Measurements from ENCODE around the gene ERFL.

Gene ERFL

DNA sequence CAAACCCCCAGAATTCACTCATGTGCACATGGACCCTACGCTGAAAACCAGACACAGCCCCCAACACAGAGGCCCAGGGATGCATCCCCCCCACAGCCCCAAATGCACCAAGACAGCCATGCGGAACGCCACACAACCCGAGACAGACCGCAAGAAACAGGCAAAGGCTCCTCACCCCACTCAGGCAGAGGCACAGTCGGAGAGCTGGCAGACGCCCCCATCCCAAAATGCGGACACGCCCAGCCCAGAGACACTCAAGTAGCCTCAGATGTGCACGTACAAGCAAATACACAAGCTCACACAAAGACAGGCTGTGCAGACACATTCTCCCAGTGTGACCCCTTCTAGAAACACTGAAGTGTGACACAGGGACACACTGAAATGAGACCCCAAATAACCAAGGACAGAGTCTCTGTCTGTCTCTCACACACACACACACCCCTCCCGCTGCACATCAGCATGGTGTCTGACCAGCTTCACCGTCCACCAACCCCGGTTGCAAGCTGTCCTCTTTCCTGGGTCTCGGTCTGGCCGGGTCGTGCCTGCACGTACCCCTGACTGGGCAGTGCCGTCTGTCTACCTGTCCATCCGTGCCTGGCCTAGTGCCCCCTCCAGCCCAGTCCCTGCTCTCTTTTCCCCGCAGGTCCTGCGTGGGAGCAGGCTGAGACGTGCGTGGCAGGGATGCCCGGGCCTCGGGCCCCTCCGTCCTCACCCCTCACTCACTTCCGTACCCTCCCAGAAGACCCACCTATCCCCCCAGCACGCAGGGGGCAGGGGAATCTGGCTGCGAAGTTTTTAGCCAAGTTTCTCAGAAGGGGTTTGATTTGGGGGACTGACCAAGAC is 16.1 kb downstream of the ERFL start:
- Histone ChIP-seq H3K4me3 (ENCODE audit: low read depth, low read length) (no peak overlapping the region), H3K27ac (ENCODE audit: extremely low read depth, low read depth, low read length) (no peak overlapping the region), H3K9me3 (ENCODE audit: control insufficient read depth, insufficient read depth, low read depth, low read length) (no peaks in the 10 kb centered on the region), H3K36me3 (ENCODE audit: control insufficient read depth in 2 of 2, insufficient read depth in 1 of 2, low read length in 2 of 2) (peaks cover 0 to 5% of the 10 kb centered on the region in 2 experiments; a peak in 2 of 3 replicates), H3K4me1 (ENCODE audit: control insufficient read depth, insufficient read depth, low read length) (no peaks in the 10 kb centered on the region)
- TF ChIP-seq, protein P1, sequence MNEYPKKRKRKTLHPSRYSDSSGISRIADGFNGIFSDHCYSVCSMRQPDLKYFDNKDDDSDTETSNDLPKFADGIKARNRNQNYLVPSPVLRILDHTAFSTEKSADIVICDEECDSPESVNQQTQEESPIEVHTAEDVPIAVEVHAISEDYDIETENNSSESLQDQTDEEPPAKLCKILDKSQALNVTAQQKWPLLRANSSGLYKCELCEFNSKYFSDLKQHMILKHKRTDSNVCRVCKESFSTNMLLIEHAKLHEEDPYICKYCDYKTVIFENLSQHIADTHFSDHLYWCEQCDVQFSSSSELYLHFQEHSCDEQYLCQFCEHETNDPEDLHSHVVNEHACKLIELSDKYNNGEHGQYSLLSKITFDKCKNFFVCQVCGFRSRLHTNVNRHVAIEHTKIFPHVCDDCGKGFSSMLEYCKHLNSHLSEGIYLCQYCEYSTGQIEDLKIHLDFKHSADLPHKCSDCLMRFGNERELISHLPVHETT (tag by site-specific recombination; IDR thresholded peaks at IDR 0.05), result no peak
- TF ChIP-seq KLF8 (tag by site-specific recombination; IDR thresholded peaks at IDR 0.05) (0 out of 2 replicates have a peak, but pooled peaks have one; percentile 44), ZNF843 (tag by site-specific recombination; IDR thresholded peaks at IDR 0.05) (no peak)
- TF ChIP-seq, protein P2, sequence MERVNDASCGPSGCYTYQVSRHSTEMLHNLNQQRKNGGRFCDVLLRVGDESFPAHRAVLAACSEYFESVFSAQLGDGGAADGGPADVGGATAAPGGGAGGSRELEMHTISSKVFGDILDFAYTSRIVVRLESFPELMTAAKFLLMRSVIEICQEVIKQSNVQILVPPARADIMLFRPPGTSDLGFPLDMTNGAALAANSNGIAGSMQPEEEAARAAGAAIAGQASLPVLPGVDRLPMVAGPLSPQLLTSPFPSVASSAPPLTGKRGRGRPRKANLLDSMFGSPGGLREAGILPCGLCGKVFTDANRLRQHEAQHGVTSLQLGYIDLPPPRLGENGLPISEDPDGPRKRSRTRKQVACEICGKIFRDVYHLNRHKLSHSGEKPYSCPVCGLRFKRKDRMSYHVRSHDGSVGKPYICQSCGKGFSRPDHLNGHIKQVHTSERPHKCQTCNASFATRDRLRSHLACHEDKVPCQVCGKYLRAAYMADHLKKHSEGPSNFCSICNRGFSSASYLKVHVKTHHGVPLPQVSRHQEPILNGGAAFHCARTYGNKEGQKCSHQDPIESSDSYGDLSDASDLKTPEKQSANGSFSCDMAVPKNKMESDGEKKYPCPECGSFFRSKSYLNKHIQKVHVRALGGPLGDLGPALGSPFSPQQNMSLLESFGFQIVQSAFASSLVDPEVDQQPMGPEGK (tag by site-specific recombination; IDR thresholded peaks at IDR 0.05), result 0 out of 2 replicates have a peak, but pooled peaks have one; percentile 22
- ChIA-PET CTCF (interaction anchor here (0.6 to 1.0 kb wide), 3 partner anchors 24 to 121 kb away, joined by 3 to 4 read pairs (median 3); no protein-coding TSS in a partner anchor), POLR2A (interaction anchor here (0.7 to 1.4 kb wide), 3 partner anchors 21 to 43 kb away, joined by 3 to 6 read pairs (median 4); no protein-coding TSS in a partner anchor)

DNA sequence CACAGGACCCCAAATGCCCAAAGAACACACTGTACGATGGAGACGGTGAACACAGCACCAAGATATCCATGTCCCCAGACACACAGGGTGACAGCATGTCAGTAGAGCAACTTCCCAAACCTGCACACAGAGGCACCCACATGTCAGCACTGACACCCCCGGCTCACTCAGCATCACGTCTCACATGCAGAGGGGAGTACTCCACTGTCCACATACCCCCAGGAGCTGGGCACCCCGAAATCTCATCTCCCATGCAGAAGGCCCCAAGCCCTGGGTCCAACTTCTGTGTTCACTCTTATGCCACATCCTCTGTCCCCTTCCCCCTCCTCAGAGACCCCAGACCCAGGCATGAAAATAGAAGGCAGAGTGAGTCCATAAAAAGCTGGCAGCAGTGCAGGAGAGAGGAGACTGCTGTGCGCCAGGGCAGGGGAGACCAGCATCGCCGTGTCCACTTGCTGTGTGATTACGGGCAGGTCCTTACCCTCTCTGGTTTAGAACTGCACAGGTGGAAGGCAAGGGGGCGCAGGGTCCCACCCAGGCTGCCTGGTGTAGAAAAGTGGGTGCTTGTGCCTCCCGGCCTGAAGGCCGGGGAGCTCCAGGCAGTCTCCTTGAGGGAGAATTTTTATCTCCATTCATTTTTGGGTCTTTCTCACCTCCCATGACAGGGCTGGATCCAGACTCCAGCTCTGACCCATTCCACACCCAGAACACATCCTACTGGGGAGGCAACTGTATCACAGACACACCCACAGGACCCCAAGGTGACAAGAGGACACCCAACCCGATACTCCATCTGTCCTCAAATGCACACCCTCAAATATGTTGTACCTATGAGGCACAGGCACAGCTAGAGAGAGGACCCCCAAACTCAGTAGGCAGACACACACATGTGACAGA is 17.0 kb downstream of the ERFL start:
- ChIA-PET CTCF (interaction anchor here (0.6 to 1.0 kb wide), 4 partner anchors 23 to 121 kb away, joined by 3 to 4 read pairs (median 3); no protein-coding TSS in a partner anchor), POLR2A (interaction anchor here (0.8 to 1.4 kb wide), 3 partner anchors 27 to 52 kb away, joined by 3 to 6 read pairs (median 3); no protein-coding TSS in a partner anchor)
- no peaks in the 10 kb centered on the region for H3K9me3 ChIP-seq (ENCODE audit: control insufficient read depth, insufficient read depth, low read depth, low read length)
- no peak overlapping the region for H3K4me3 ChIP-seq (ENCODE audit: low read depth, low read length)
- H3K36me3 ChIP-seq (ENCODE audit: control insufficient read depth in 2 of 2, insufficient read depth in 1 of 2, low read length in 2 of 2), result peaks cover 4 to 10% of the 10 kb centered on the region in 2 experiments
- H3K4me1 ChIP-seq (ENCODE audit: control insufficient read depth, insufficient read depth, low read length), result no peaks in the 10 kb centered on the region
- no peak overlapping the region for H3K27ac ChIP-seq (ENCODE audit: extremely low read depth, low read depth, low read length)
- TF ChIP-seq PRDM1 (tag by site-specific recombination; IDR thresholded peaks at IDR 0.05) (no peak), TRIM28 (IDR thresholded peaks at IDR 0.05; ENCODE audit: borderline replicate concordance, low read length) (no peak), KLF8 (tag by site-specific recombination; IDR thresholded peaks at IDR 0.05) (no peak), ZBTB1 (tag by site-specific recombination; IDR thresholded peaks at IDR 0.05) (no peak), ZNF302 (tag by site-specific recombination; IDR thresholded peaks at IDR 0.05; ENCODE audit: low read depth) (no peak), GLIS2 (tag by site-specific recombination; IDR thresholded peaks at IDR 0.05) (0 out of 2 replicates have a peak, but pooled peaks have one; percentile 16), ZNF184 (tag by site-specific recombination; IDR thresholded peaks at IDR 0.05) (no peak), SCRT1 (tag by site-specific recombination; IDR thresholded peaks at IDR 0.05; ENCODE audit: borderline replicate concordance) (no peak), EGR2 (tag by site-specific recombination; IDR thresholded peaks at IDR 0.05; ENCODE audit: low read depth) (no peak), MYNN (tag by site-specific recombination; IDR thresholded peaks at IDR 0.05; ENCODE audit: borderline replicate concordance) (no peak), ZNF2 (tag by site-specific recombination; IDR thresholded peaks at IDR 0.05) (no peak), ZFP41 (tag by site-specific recombination; IDR thresholded peaks at IDR 0.05; ENCODE audit: borderline replicate concordance) (no peak), ZNF121 (tag by site-specific recombination; IDR thresholded peaks at IDR 0.05) (no peak), ZNF202 (tag by site-specific recombination; IDR thresholded peaks at IDR 0.05; ENCODE audit: borderline replicate concordance) (no peak), KLF1 (tag by site-specific recombination; IDR thresholded peaks at IDR 0.05) (no peak)
- TF ChIP-seq, protein P3, sequence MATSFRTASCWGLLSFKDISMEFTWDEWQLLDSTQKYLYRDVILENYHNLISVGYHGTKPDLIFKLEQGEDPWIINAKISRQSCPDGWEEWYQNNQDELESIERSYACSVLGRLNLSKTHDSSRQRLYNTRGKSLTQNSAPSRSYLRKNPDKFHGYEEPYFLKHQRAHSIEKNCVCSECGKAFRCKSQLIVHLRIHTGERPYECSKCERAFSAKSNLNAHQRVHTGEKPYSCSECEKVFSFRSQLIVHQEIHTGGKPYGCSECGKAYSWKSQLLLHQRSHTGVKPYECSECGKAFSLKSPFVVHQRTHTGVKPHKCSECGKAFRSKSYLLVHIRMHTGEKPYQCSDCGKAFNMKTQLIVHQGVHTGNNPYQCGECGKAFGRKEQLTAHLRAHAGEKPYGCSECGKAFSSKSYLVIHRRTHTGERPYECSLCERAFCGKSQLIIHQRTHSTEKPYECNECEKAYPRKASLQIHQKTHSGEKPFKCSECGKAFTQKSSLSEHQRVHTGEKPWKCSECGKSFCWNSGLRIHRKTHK (tag by site-specific recombination; IDR thresholded peaks at IDR 0.05), result no peak
- TF ChIP-seq, protein P4, sequence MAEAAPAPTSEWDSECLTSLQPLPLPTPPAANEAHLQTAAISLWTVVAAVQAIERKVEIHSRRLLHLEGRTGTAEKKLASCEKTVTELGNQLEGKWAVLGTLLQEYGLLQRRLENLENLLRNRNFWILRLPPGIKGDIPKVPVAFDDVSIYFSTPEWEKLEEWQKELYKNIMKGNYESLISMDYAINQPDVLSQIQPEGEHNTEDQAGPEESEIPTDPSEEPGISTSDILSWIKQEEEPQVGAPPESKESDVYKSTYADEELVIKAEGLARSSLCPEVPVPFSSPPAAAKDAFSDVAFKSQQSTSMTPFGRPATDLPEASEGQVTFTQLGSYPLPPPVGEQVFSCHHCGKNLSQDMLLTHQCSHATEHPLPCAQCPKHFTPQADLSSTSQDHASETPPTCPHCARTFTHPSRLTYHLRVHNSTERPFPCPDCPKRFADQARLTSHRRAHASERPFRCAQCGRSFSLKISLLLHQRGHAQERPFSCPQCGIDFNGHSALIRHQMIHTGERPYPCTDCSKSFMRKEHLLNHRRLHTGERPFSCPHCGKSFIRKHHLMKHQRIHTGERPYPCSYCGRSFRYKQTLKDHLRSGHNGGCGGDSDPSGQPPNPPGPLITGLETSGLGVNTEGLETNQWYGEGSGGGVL (tag by site-specific recombination; IDR thresholded peaks at IDR 0.05), result no peak
- TF ChIP-seq, protein P5, sequence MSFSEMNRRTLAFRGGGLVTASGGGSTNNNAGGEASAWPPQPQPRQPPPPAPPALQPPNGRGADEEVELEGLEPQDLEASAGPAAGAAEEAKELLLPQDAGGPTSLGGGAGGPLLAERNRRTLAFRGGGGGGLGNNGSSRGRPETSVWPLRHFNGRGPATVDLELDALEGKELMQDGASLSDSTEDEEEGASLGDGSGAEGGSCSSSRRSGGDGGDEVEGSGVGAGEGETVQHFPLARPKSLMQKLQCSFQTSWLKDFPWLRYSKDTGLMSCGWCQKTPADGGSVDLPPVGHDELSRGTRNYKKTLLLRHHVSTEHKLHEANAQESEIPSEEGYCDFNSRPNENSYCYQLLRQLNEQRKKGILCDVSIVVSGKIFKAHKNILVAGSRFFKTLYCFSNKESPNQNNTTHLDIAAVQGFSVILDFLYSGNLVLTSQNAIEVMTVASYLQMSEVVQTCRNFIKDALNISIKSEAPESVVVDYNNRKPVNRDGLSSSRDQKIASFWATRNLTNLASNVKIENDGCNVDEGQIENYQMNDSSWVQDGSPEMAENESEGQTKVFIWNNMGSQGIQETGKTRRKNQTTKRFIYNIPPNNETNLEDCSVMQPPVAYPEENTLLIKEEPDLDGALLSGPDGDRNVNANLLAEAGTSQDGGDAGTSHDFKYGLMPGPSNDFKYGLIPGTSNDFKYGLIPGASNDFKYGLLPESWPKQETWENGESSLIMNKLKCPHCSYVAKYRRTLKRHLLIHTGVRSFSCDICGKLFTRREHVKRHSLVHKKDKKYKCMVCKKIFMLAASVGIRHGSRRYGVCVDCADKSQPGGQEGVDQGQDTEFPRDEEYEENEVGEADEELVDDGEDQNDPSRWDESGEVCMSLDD (tag by site-specific recombination; IDR thresholded peaks at IDR 0.05), result 0 out of 2 replicates have a peak, but pooled peaks have one; percentile 20
